ENCODE results near the gene ZNF14.

The ZNF14 gene

DNA sequence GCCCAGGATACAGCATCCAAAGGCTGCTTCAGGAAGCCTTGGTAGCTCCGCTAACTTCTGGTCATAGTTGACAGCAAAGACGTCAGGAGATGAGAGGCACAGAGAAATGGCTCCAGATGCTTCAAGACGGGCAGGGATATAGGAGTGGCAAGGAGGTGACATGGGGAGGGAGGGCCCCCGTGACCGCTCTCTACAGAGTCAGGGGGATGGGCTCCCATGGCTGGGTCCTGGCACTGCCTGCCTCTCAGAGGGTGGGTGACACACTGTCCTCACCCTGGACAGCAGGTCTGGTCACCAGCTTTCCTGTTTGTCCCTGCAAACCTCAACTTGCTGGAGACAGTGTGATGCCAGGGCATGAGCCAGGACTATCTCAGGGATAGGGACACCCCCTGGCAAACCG, 10.3 kb upstream of the ZNF14 start:
- TF ChIP-seq, protein P1, sequence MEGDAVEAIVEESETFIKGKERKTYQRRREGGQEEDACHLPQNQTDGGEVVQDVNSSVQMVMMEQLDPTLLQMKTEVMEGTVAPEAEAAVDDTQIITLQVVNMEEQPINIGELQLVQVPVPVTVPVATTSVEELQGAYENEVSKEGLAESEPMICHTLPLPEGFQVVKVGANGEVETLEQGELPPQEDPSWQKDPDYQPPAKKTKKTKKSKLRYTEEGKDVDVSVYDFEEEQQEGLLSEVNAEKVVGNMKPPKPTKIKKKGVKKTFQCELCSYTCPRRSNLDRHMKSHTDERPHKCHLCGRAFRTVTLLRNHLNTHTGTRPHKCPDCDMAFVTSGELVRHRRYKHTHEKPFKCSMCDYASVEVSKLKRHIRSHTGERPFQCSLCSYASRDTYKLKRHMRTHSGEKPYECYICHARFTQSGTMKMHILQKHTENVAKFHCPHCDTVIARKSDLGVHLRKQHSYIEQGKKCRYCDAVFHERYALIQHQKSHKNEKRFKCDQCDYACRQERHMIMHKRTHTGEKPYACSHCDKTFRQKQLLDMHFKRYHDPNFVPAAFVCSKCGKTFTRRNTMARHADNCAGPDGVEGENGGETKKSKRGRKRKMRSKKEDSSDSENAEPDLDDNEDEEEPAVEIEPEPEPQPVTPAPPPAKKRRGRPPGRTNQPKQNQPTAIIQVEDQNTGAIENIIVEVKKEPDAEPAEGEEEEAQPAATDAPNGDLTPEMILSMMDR (IDR thresholded peaks at IDR 0.05; ENCODE audit: insufficient read depth, missing control alignments), result no peak
- DNase-seq (ENCODE audit: insufficient read length, low spot score), result no peak
- FAIRE-seq, result no peak

DNA sequence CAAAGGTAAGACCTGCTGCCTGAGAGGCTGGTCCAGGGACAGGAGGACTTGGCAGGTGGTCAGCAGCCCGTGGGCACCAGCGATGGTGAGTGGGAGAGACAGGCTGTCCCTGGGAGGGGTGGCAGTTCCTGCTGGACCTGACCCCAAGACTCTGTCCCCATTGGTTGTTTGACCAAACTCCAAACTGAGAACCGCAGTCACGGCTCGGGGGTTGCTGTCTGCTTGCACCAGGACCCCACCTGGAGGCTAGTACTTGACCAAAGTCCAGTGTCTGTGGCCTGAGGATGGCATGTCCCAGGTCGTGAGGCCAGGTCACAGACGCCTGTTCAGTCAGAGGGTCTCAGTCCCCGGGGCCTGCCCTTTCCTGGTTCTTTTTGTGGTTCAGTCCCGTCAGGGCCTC, 9.9 kb upstream of the ZNF14 start:
- no peak for FAIRE-seq
- TF ChIP-seq, protein P1 (IDR thresholded peaks at IDR 0.05; ENCODE audit: insufficient read depth, missing control alignments), result no peak
- DNase-seq (ENCODE audit: insufficient read length, low spot score), result peak; percentile 13

DNA sequence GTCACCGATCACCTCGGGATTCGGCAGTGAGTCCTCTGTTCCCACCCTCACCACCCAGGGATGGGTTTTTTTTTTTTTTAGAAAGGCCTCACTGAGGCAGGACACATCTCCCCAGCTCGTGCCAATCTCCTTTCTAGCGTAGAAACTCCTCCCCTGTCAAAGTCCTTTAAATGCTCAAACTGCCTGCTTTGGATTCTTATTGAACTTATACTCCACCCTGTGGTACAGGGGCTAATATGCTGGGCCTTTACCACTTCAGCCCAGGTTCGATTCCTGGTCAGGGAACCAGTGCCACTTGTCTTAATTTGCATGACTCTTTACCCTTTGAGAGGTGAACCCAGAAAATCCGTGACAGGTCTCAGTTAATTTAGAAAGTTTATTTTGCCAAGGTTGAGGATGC, 8.3 kb upstream of the ZNF14 start:
- FAIRE-seq, result no peak
- TF ChIP-seq, protein P1 (IDR thresholded peaks at IDR 0.05; ENCODE audit: insufficient read depth, missing control alignments), result no peak
- peak; percentile 10 for DNase-seq (ENCODE audit: insufficient read length, low spot score)

DNA sequence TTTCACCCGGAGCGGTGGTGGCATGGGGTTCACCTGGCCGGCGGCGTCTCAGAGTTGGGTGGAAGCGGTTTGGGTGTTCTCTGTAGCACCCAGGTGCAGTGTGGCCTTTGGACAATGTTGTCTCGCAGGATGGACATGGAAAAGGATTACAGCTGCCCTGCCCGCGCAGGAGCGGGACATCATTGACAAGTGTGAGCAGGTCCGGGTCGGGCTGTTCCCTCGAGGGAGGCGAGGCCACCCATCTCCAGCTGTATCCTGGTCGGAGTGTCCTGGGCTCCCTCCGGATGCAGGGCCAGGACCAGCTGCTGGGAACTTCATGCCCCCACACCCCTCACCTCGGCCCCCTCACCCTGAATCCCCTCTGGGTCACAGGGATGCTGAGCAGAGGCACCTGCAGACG, 7.8 kb upstream of the ZNF14 start:
- FAIRE-seq (no peak), DNase-seq (ENCODE audit: insufficient read length, low spot score) (no peak)
- TF ChIP-seq, protein P1 (IDR thresholded peaks at IDR 0.05; ENCODE audit: insufficient read depth, missing control alignments), result no peak

DNA sequence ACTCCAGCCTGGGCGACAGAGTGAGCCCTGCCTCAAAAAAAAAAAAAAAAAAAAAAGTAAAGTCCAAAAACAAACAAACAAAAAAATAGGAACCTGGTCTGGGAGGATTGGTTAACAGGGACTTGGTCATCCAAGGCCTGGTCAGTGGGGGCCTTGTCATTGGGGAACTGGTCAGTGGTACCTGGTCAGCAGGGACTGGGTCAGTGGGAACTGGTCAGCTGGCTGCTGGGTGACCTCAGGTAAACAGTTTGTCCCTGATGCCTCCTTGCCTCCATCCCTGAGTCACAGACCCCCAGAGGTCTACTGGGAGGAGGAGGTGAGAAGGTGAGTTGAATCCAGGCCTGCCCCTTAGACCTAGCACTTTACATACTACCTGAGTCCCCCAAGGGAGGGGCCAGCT, 5.7 kb upstream of the ZNF14 start:
- no peak for FAIRE-seq
- DNase-seq (ENCODE audit: insufficient read length, low spot score), result no peak
- TF ChIP-seq, protein P1 (IDR thresholded peaks at IDR 0.05; ENCODE audit: insufficient read depth, missing control alignments), result no peak

DNA sequence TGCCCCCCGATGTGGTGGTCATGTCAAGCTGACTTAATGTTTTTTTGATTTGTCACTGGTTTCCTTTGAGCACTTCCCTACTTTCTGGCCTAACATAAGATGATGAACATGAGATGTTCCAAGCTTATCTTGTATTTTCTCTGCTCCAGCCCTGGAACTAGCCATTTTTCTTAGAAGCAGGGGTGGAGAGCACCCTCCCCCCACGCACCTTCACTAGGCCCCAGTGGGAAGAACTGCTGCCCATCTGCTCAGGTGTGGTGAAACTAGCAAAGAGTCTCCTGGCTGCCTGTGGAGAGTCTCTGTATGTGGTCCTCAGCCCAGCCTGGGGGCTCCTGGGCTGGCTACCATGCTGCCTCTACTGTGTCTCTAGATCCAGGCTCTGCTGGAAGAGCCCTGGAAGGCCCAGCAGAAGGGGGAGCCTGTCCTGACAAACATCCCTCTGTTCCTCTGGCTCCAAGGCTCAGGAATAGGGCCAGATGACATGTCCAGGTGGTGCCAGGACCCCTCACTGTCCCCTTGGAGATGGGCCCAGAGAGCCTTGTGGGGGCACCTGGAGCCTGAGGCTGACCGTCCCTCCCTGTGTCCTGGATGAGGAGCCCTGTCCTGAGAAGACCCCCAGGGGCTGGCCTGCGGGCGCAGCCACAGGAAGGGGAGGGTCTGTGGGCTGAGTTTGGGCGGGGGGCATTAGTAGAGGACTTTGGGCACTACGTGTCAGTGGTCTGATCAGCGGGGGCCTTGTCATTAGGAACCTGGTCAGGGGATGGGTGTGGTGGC, 4.8 kb upstream of the ZNF14 start:
- TF ChIP-seq, protein P1 (IDR thresholded peaks at IDR 0.05; ENCODE audit: insufficient read depth, missing control alignments), result no peak
- FAIRE-seq, result no peak
- no peak for DNase-seq (ENCODE audit: insufficient read length, low spot score)

DNA sequence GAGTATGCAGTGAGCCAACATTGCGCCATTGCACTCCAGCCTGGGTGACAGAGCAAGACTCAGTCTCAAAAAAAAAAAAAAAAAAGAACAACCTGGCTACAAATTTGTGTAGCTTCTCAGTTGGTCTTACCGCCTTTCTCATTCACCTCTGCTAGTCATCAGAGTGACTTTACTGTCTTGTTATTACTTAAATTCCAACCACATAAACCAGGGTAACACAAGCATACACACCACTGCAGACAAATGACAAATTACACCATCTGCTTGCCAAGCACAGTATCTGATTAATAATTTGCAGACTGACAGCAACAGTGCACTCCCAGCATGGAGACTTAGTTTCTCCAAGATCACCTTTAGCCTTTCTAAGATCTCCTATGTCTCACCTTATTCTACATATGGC, 11.0 kb downstream of the ZNF14 start:
- FAIRE-seq (no peak), DNase-seq (ENCODE audit: insufficient read length, low spot score) (no peak)
- TF ChIP-seq, protein P1 (IDR thresholded peaks at IDR 0.05; ENCODE audit: insufficient read depth, missing control alignments), result no peak
